IPS-15b (cell line): ENCODE data around the gene MFGE8.

Experiments used
- H3K27me3 ChIP-seq: one replicate; pipeline ENCODE4 v1.6.1; 2013; ENCODE audit warnings: low read length; ENCODE audit not compliant: control insufficient read depth, insufficient read depth
- H3K36me3 ChIP-seq: one replicate; pipeline ENCODE4 v1.6.1; 2013; ENCODE audit warnings: low read length; ENCODE audit not compliant: control insufficient read depth, insufficient read depth
- H3K4me1 ChIP-seq: one replicate; pipeline ENCODE4 v1.6.1; 2013; ENCODE audit warnings: mild to moderate bottlenecking, low read length; ENCODE audit not compliant: control insufficient read depth, insufficient read depth
- H3K4me3 ChIP-seq: one replicate; pipeline ENCODE4 v1.5.1; 2013; ENCODE audit warnings: low read depth, low read length
- H3K9ac ChIP-seq: one replicate; pipeline ENCODE4 v1.6.1; 2013; ENCODE audit warnings: low read depth, mild to moderate bottlenecking, low read length
- H3K9me3 ChIP-seq: one replicate; pipeline ENCODE4 v1.6.1; 2013; ENCODE audit warnings: mild to moderate bottlenecking, low read length; ENCODE audit not compliant: control insufficient read depth, insufficient read depth

MFGE8 gene

DNA sequence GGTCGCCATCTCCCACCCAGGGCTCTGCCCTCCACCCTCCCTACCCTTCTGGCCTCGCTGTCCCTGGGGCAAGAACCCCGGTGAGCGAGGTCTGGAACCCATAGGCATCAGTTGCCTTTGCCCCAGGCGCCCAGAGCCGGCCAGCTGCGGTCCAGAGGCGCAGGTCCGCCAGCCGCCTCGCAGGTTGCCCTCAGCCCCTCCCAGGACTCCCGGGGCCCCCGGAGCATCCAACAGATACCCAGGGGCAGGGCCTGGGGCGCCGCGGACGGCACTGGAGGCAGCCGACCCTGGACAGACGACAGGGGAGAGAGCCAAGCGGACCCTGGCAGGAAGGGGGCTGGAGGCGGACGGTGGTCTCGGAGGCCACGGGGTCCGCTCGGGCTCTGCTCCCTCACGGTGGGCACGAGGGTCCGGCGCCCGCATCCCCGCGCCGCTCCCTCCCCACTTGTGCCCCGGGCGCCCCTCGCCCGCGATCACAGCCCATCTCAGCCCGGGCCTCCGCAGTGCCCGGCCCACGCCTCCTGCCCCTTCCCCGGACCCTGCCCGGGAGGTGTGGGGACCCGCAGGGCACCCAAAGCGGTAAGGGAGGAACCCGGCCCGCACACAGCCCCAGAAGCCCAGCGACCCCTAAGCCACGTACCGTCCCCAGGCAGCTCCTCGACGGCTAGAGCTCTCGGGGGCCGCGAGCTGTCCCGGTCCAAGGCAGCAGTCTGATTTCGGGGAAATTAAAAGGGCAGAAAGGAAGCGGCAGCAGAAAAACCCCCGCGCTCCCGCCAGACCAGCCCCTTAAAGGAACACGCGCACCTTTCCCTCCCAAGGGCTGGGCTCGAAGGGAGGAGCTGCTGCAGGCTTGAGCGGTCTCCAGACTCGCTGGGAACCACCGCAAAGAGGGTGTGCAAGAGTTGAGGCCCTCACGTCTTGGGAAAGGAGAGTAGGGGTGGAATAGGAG is 18.1 kb downstream of the MFGE8 start, which contains the start of gene HAPLN3:
HAPLN3 (minus strand) TSS at position 726 of the 949 bp plus-strand sequence. CDS start 8,246 bp downstream, outside the sequence.
- Histone ChIP-seq H3K4me3 (peak within 1 kb of the TSS; percentile 82), H3K9me3 (no peaks in the 10 kb centered on the region), H3K9ac (peak within 1 kb of the TSS; percentile 54), H3K4me1 (peaks cover 14% of the 10 kb centered on the region), H3K36me3 (peaks cover 23% of the 10 kb centered on the region), H3K27me3 (peaks cover 7% of the 10 kb centered on the region)

DNA sequence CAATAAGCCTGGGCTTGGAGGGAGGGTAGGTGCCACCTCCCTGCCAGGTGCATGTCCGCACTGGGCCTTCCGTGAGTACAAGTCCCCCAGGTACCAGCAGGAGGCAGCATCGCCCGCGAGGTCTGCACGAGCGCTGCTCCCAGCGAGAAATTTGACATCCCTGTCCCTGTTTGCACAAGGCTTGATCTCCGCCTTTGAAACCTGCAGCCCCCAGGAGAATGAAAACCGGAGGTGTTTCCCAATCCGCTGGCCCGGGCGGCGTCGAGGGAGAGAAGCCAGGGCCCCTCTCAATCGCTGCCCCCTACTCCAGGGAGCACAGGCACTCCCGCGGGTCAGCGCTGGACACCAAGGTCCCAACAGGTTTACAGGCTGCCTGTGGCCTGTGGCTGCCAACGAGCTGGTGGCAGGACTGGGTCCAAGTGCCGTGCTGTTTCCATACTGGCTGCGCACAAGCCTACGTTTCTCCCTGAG is 18.8 kb downstream of the MFGE8 start:
- Histone ChIP-seq H3K36me3 (peaks cover 20% of the 10 kb centered on the region), H3K4me1 (peaks cover 14% of the 10 kb centered on the region), H3K27me3 (peaks cover 7% of the 10 kb centered on the region), H3K9ac (peak overlapping the region; percentile 54), H3K4me3 (peak overlapping the region; percentile 82), H3K9me3 (no peaks in the 10 kb centered on the region)

DNA sequence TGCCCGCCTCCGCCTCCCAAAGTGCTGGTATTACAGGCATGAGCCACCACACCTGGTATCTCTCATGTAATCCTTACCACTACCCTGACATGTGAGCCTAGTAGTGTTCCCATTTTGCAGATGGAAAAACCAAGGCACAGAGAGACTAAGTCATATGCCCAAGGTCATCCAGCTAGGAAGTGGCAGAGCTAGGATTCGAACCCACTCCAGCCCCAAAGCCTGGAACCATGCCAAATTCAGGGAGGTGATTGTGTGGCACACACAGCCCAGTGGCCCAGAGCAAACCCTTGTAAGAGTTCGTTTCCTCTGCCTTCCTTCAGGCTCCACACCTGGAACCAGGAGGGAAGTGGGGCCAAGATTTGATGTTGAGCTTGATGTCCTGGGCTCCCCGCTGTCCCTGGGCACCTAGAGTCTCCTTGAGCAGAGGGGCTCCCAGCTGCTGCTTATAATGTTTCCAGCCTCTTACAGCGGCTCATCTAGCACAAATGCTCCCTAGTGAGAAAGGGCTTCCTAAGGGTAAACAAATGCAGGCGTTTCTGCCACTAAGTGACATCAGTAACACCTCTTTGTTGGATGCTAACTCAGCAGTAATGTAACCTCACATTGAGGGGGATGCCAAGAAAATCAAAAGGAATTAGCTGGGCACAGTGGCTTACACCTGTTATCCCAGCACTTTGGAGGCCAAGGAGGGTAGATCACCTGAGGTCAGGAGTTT is 21.5 kb downstream of the MFGE8 start:
- Histone ChIP-seq H3K36me3 (peaks cover 8% of the 10 kb centered on the region), H3K9me3 (no peaks in the 10 kb centered on the region)

DNA sequence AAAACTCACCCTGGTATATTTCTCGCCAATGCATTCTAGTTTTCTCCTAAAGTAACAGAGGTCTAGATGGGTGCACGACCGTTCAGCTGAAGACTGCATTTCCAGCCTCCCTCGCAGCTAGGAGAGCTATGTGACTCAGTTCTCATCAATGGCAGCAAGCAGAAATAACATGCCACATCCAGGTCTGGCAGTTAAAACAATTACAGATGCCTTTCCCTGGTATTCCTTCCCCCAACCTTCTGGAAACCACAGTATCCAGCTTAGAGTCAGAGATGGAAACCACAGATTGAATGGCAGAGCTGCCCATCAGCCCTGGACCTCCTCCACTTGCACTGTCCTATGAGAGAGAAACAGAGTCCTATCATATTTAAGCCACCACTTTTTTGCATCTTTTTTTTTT is 22.7 kb downstream of the MFGE8 start:
- H3K9me3 ChIP-seq = no peaks in the 10 kb centered on the region
- peaks cover 2% of the 10 kb centered on the region for H3K27me3 ChIP-seq
- H3K36me3 ChIP-seq = peaks cover 4% of the 10 kb centered on the region
- H3K4me3 ChIP-seq = no peak overlapping the region
- no peak overlapping the region for H3K9ac ChIP-seq
- H3K4me1 ChIP-seq = no peaks in the 10 kb centered on the region

More for the DNA sequence above, 21.5 kb downstream of the MFGE8 start:
- Histone ChIP-seq H3K4me3 (no peak overlapping the region), H3K27me3 (peaks cover 7% of the 10 kb centered on the region), H3K9ac (no peak overlapping the region), H3K4me1 (peaks cover 2% of the 10 kb centered on the region)

GRCh38 chr15:88888719-88889118 is 24.5 kb downstream of the MFGE8 start:
- Histone ChIP-seq H3K27me3 (no peaks in the 10 kb centered on the region), H3K9me3 (no peaks in the 10 kb centered on the region), H3K36me3 (peaks cover 4% of the 10 kb centered on the region), H3K4me3 (no peak overlapping the region), H3K9ac (no peak overlapping the region), H3K4me1 (peaks cover 4% of the 10 kb centered on the region)

- no peaks in the 10 kb centered on the region for H3K36me3 ChIP-seq
- H3K27me3 ChIP-seq = no peaks in the 10 kb centered on the region
- H3K4me3 ChIP-seq = no peak overlapping the region
- H3K4me1 ChIP-seq = peaks cover 4% of the 10 kb centered on the region
- no peaks in the 10 kb centered on the region for H3K9me3 ChIP-seq
- H3K9ac ChIP-seq = no peak overlapping the region
These were observed 26.1 kb downstream of the MFGE8 start for GRCh38 chr15:88887068-88887580.

- H3K4me3 ChIP-seq = no peak overlapping the region
- H3K9ac ChIP-seq = no peak overlapping the region
- peaks cover 4% of the 10 kb centered on the region for H3K4me1 ChIP-seq
- H3K36me3 ChIP-seq = peaks cover 14% of the 10 kb centered on the region
- no peaks in the 10 kb centered on the region for H3K9me3 ChIP-seq
- no peaks in the 10 kb centered on the region for H3K27me3 ChIP-seq
These were observed 30.4 kb downstream of the MFGE8 start for GRCh38 chr15:88882785-88883184.

DNA sequence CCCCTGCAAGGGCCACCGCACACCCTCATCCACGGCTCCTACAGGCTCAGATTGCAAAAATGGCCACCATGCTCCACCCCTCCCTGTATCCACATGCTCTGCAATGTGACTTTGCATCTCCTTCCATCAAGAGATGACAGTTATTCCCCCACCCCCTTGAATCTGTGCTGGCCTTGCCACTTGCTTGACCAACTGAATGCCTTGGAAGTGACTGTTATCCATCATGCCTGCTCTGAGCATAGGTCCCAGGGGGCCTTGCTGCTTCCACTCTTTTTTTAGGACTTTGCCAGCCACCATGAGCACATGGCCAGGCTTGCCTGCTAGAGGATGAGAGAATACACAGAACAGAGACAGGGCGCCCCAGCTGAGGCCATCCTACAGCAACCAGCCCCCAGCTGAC is 31.4 kb downstream of the MFGE8 start:
- Histone ChIP-seq H3K36me3 (peaks cover 14% of the 10 kb centered on the region), H3K9ac (no peak overlapping the region), H3K4me3 (no peak overlapping the region), H3K4me1 (peaks cover 4% of the 10 kb centered on the region), H3K9me3 (no peaks in the 10 kb centered on the region), H3K27me3 (no peaks in the 10 kb centered on the region)

DNA sequence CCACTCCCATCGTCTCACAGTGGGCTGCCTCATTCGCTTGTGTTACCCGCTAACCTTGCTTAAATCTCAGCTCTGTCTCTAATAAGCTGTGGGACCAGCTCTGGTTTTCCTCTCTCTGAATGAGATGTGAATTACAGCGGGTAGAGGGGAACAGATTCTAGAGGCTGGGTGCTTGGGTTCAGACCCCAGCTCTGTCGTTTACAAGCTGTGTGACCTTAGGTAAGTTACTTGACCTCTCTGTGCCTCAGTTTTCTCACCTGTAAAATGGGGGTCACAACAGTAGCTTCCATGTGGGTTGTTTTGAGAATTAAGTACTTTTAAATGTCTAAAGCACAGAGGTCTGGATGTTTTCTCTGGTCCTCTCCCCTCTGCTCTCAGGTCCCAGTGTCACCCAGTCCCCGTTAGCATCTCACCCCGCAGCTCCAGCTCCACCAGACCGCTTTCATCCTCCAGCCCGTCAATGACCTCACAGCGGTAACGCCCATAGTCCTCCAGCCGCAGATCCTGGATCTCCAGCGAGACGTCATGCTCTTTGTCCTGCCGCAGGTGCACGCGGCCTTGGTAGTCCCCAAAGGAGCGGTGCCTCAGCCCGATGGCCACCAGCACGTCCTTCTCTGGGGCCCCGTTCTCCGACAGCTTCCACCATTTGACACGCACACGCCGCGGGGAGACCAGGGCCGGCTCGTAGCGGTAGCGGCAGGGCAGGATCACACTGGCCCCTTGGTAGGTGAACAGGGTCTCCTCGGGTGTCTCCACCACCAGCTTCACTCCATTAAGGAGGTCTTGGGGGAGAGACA is 32.0 kb downstream of the MFGE8 start:
- no peaks in the 10 kb centered on the region for H3K27me3 ChIP-seq
- peaks cover 14% of the 10 kb centered on the region for H3K36me3 ChIP-seq
- no peak overlapping the region for H3K4me3 ChIP-seq
- H3K9me3 ChIP-seq = no peaks in the 10 kb centered on the region
- H3K4me1 ChIP-seq = peaks cover 4% of the 10 kb centered on the region
- no peak overlapping the region for H3K9ac ChIP-seq

DNA sequence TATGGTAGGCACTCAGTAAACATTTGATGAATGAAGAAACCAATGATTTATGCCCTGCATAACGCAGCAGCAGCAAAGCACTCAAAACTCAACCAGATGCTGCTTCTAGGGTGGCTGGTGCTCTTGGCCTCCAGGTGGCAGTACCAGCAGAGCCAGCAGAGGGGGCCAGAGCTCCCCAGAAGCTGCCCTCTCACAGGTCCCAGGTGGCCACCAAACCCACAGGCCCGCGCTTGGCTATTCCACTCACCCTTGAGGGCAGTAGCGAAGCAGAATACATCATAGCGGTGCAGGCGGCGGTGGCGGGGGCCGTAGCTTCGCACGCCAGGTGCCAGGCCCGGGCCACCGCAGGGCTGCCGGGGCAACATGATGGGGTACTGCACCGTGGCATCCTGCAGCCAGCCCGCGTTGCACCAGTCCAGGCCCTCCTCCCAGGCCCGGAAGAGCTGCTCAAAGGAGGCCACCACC is 34.4 kb downstream of the MFGE8 start:
- peaks cover 14% of the 10 kb centered on the region for H3K36me3 ChIP-seq
- no peak overlapping the region for H3K9ac ChIP-seq
- H3K9me3 ChIP-seq = no peaks in the 10 kb centered on the region
- no peak overlapping the region for H3K4me3 ChIP-seq
- no peaks in the 10 kb centered on the region for H3K27me3 ChIP-seq
- H3K4me1 ChIP-seq = no peaks in the 10 kb centered on the region

GRCh38 chr15:88877906-88878305 is 35.3 kb downstream of the MFGE8 start:
- no peaks in the 10 kb centered on the region for H3K9me3 ChIP-seq
- H3K4me1 ChIP-seq = no peaks in the 10 kb centered on the region
- H3K36me3 ChIP-seq = peaks cover 14% of the 10 kb centered on the region
- no peak overlapping the region for H3K4me3 ChIP-seq
- no peak overlapping the region for H3K9ac ChIP-seq
- no peaks in the 10 kb centered on the region for H3K27me3 ChIP-seq
